HPDE6-E6E7 (cell line): ENCODE data around the gene RANBP1.

ENCODE experiments used
- DNase-seq: peaks from one replicate; pipeline ENCODE4 v3.0.0; 2011; ENCODE audit warnings: missing footprints; ENCODE audit errors: extremely low spot score

Gene RANBP1

DNA sequence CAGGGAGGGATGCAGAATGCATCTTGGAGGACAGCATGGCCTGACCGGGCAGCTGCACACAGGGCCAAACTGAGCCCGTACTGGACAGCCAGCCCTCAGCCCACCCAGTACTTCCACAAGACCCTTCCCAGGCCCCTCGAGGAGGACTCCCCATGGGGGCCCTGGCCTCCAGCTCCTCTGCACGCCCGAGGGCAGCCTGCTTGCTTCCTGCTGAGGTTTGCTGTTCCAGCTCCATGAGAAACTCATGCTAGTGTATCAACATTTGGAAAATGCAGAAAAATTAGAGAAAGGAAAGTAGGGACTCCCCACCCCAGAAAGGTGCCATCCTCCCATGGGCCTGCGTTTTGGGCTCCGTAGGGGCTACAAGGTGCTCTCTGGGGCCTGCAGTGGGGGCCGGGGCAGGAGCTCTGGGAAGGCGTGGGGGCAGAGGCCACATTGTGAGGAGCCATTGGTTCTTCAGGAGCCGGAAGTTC is 56.3 kb downstream of the RANBP1 start:
- DNase-seq: no peak

DNA sequence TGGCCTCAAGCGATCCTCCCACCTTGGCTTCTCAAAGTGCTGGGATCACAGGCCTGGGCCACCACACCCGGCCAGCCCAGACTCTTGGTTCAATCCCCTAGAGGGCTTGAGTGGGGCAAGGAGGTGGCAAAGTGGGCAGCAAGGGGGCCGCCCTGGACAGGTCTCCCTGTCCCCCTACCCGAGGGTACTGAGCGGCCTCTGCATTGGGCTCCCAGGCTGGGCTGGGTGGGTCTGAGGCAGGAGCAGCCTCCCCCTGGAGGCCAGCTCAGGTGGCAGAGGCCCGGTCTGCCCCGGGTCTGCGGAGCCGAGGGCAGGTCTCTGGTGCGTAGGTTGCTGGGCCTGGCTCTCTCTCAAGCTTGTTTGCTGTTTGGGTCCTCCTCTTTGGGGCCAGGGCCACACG is 57.3 kb downstream of the RANBP1 start:
- no peak for DNase-seq

DNA sequence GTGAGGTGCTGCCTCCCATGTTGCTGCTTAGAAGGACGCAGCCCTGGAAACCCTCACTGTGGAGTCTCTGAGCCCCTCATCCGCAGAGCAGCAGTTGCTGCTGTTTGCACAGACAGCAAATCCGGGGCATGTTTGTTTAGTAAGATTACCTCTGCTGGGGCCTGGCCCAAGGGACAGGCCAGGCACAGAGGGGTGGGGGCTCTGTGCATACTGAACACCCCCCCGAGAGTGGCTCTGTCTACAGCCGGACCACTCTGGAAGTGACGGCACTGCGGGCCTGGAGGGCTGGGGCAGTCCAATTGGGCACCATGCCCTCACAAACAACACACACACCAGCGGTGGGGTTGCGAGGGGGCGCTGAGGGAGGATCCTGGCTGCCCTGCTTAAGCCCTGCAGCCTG is 57.9 kb downstream of the RANBP1 start:
- no peak for DNase-seq

- no peak for DNase-seq
These were observed 59.1 kb downstream of the RANBP1 start for GRCh38 chr22:20174785-20175596.

GRCh38 chr22:20175597-20175900 is 59.6 kb downstream of the RANBP1 start:
- no peak for DNase-seq

- DNase-seq: no peak
These were observed 60.6 kb downstream of the RANBP1 start for GRCh38 chr22:20176421-20177085.
